Measurements from ENCODE around the gene WIZ.
A peak's percentile ranks its signal among the peaks of the same experiment; 100 is the strongest.

The WIZ gene

GRCh38 chr19:15445807-15446376 lies 3.9 kb downstream of the WIZ start:
- peaks cover 10% of the 10 kb centered on the region for H3K36me3 Mint-ChIP-seq (ENCODE audit: insufficient read depth)
- H3K27ac Mint-ChIP-seq = peak overlapping the region; percentile 60 to 68
- DNase-seq (no peak), ATAC-seq (replicated peaks) (no peak)
- H3K4me1 Mint-ChIP-seq (ENCODE audit: low read depth in 2 of 2) = peaks cover 14 to 16% of the 10 kb centered on the region in 2 donors
- no peak overlapping the region for H3K4me3 Mint-ChIP-seq
- no peaks in the 10 kb centered on the region for H3K27me3 Mint-ChIP-seq
- H3K9me3 Mint-ChIP-seq = no peaks in the 10 kb centered on the region

GRCh38 chr19:15445227-15445605 lies 4.5 kb downstream of the WIZ start:
- no peak for ATAC-seq (replicated peaks)
- H3K36me3 Mint-ChIP-seq (ENCODE audit: insufficient read depth) = peaks cover 3% of the 10 kb centered on the region
- no peaks in the 10 kb centered on the region for H3K27me3 Mint-ChIP-seq
- peak overlapping the region; percentile 60 to 68 for H3K27ac Mint-ChIP-seq
- H3K4me1 Mint-ChIP-seq (ENCODE audit: low read depth in 2 of 2) = peaks cover 9% of the 10 kb centered on the region in 2 donors
- DNase-seq = no peak
- no peaks in the 10 kb centered on the region for H3K9me3 Mint-ChIP-seq
- no peak overlapping the region for H3K4me3 Mint-ChIP-seq

GRCh38 chr19:15444505-15445226 lies 5.1 kb downstream of the WIZ start:
- Mint-ChIP-seq H3K9me3 (no peaks in the 10 kb centered on the region), H3K36me3 (ENCODE audit: insufficient read depth) (no peaks in the 10 kb centered on the region), H3K4me3 (no peak overlapping the region), H3K27ac (no peak overlapping the region), H3K4me1 (ENCODE audit: low read depth in 2 of 2) (peaks cover 8% of the 10 kb centered on the region in 2 donors), H3K27me3 (no peaks in the 10 kb centered on the region)
- DNase-seq (no peak), ATAC-seq (replicated peaks) (no peak)

- Mint-ChIP-seq H3K4me1 (ENCODE audit: low read depth in 2 of 2) (peaks cover 7% of the 10 kb centered on the region in 2 donors), H3K27ac (peak overlapping the region in 1 of 2 donors; percentile 83), H3K9me3 (no peaks in the 10 kb centered on the region), H3K4me3 (no peak overlapping the region), H3K36me3 (ENCODE audit: insufficient read depth) (no peaks in the 10 kb centered on the region), H3K27me3 (no peaks in the 10 kb centered on the region)
- ATAC-seq (replicated peaks) (no peak), DNase-seq (no peak)
Observed at GRCh38 chr19:15443838-15444237, 5.9 kb downstream of the WIZ start.

- Mint-ChIP-seq H3K27me3 (no peaks in the 10 kb centered on the region), H3K27ac (peak overlapping the region in 1 of 2 donors; percentile 83), H3K9me3 (no peaks in the 10 kb centered on the region), H3K4me1 (ENCODE audit: low read depth in 2 of 2) (peaks cover 2 to 3% of the 10 kb centered on the region in 2 donors), H3K36me3 (ENCODE audit: insufficient read depth) (no peaks in the 10 kb centered on the region), H3K4me3 (no peak overlapping the region)
- DNase-seq (no peak), ATAC-seq (replicated peaks) (no peak)
Observed at GRCh38 chr19:15443325-15443724, 6.4 kb downstream of the WIZ start.

- H3K36me3 Mint-ChIP-seq (ENCODE audit: insufficient read depth) = no peaks in the 10 kb centered on the region
- H3K9me3 Mint-ChIP-seq = no peaks in the 10 kb centered on the region
- DNase-seq (no peak), ATAC-seq (replicated peaks) (no peak)
- H3K4me1 Mint-ChIP-seq (ENCODE audit: low read depth in 2 of 2) = peaks cover 0 to under 1% of the 10 kb centered on the region in 2 donors
- H3K4me3 Mint-ChIP-seq = no peak overlapping the region
- no peaks in the 10 kb centered on the region for H3K27me3 Mint-ChIP-seq
- H3K27ac Mint-ChIP-seq = no peak overlapping the region
Observed at GRCh38 chr19:15442142-15442920, 7.4 kb downstream of the WIZ start.

GRCh38 chr19:15441317-15441716 lies 8.4 kb downstream of the WIZ start:
- Mint-ChIP-seq H3K4me1 (ENCODE audit: low read depth in 2 of 2) (no peaks in the 10 kb centered on the region), H3K27me3 (no peaks in the 10 kb centered on the region), H3K4me3 (no peak overlapping the region), H3K9me3 (no peaks in the 10 kb centered on the region), H3K36me3 (ENCODE audit: insufficient read depth) (no peaks in the 10 kb centered on the region), H3K27ac (no peak overlapping the region)
- ATAC-seq (replicated peaks) (no peak), DNase-seq (no peak)

- DNase-seq = no peak
- H3K27me3 Mint-ChIP-seq = no peaks in the 10 kb centered on the region
- H3K4me1 Mint-ChIP-seq (ENCODE audit: low read depth in 2 of 2) = no peaks in the 10 kb centered on the region
- no peak overlapping the region for H3K4me3 Mint-ChIP-seq
- H3K27ac Mint-ChIP-seq = no peak overlapping the region
- H3K36me3 Mint-ChIP-seq (ENCODE audit: insufficient read depth) = no peaks in the 10 kb centered on the region
- no peaks in the 10 kb centered on the region for H3K9me3 Mint-ChIP-seq
- ATAC-seq (replicated peaks) = no peak
Observed at GRCh38 chr19:15439821-15440641, 9.7 kb downstream of the WIZ start.

- H3K9me3 Mint-ChIP-seq = no peaks in the 10 kb centered on the region
- no peak overlapping the region for H3K27ac Mint-ChIP-seq
- no peaks in the 10 kb centered on the region for H3K4me1 Mint-ChIP-seq (ENCODE audit: low read depth in 2 of 2)
- no peaks in the 10 kb centered on the region for H3K36me3 Mint-ChIP-seq (ENCODE audit: insufficient read depth)
- no peaks in the 10 kb centered on the region for H3K27me3 Mint-ChIP-seq
- H3K4me3 Mint-ChIP-seq = no peak overlapping the region
- DNase-seq = no peak
- no peak for ATAC-seq (replicated peaks)
Observed at GRCh38 chr19:15439078-15439799, 10.5 kb downstream of the WIZ start.

GRCh38 chr19:15438577-15438976 lies 11.2 kb downstream of the WIZ start:
- H3K9me3 Mint-ChIP-seq = no peaks in the 10 kb centered on the region
- H3K27ac Mint-ChIP-seq = no peak overlapping the region
- H3K4me1 Mint-ChIP-seq (ENCODE audit: low read depth in 2 of 2) = peaks cover 1 to 2% of the 10 kb centered on the region in 2 donors
- DNase-seq (no peak), ATAC-seq (replicated peaks) (no peak)
- no peaks in the 10 kb centered on the region for H3K27me3 Mint-ChIP-seq
- no peak overlapping the region for H3K4me3 Mint-ChIP-seq
- H3K36me3 Mint-ChIP-seq (ENCODE audit: insufficient read depth) = peaks cover under 1% of the 10 kb centered on the region

- Mint-ChIP-seq H3K9me3 (no peaks in the 10 kb centered on the region), H3K27me3 (no peaks in the 10 kb centered on the region), H3K36me3 (ENCODE audit: insufficient read depth) (peaks cover 6% of the 10 kb centered on the region), H3K27ac (no peak overlapping the region), H3K4me3 (no peak overlapping the region), H3K4me1 (ENCODE audit: low read depth in 2 of 2) (peaks cover 6% of the 10 kb centered on the region in 2 donors)
- DNase-seq = no peak
- no peak for ATAC-seq (replicated peaks)
Observed at GRCh38 chr19:15438124-15438496, 11.6 kb downstream of the WIZ start.

- H3K4me1 Mint-ChIP-seq (ENCODE audit: low read depth in 2 of 2) = peaks cover 9% of the 10 kb centered on the region in 2 donors
Observed at GRCh38 chr19:15437355-15438123, 12.2 kb downstream of the WIZ start.

More at GRCh38 chr19:15437355-15438123, 12.2 kb downstream of the WIZ start:
- H3K27me3 Mint-ChIP-seq = no peaks in the 10 kb centered on the region
- no peak overlapping the region for H3K4me3 Mint-ChIP-seq
- H3K9me3 Mint-ChIP-seq = no peaks in the 10 kb centered on the region
- peaks cover 9% of the 10 kb centered on the region for H3K36me3 Mint-ChIP-seq (ENCODE audit: insufficient read depth)
- H3K27ac Mint-ChIP-seq = no peak overlapping the region
- ATAC-seq (replicated peaks) = no peak
- DNase-seq = no peak

All from effector memory CD8-positive, alpha-beta T cell (primary cell).